ENCODE results near the gene GLIPR2. TPM values are rescaled to one million over a fixed set of nuclear protein-coding genes. Genes with fewer than 3 reads are reported as not detected.

GLIPR2 gene
- total RNA-seq, 1 donor: 38.4 TPM

DNA sequence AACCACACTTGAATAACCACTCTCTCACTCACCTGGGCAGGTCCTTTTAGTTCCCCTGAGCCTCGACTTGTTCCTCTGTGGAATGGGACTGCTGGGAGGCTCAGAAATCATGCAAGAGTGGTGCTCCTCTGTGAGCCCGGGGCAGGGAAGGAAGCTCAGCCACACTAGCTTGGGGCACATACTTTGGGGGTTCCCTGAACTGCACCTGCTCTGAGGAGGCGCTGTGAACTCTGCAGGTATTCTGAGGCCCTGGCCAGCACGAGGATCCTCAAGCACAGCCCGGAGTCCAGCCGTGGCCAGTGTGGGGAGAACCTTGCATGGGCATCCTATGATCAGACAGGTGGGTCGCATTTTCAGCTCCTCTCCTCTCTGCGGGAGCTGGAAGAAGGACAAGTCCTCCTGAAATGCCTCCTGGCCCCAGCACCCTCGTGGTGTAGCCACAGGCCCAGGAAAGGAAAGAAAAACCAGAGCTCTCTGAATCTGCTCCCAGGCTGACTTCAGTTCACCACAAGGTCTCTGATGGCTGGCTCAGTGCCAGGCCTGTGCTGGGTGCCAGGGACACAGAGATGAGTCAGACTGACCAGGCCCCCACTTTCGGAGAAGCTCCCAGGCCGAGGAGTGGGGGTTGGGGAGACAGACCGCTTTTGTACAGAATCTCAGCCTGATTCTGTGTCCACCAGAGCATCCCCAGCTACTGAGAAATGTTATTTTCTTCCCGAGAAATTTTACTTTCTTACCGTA, 11.9 kb downstream of the GLIPR2 start:
- Histone ChIP-seq H3K4me1 (ENCODE audit: insufficient read depth, low read length) (peaks cover 49% of the 10 kb centered on the region), H3K27ac (ENCODE audit: low read depth, low read length) (peak overlapping the region; percentile 82), H3K36me3 (ENCODE audit: insufficient read depth, low read length) (peaks cover 10% of the 10 kb centered on the region), H4K20me1 (ENCODE audit: insufficient read depth, low read length) (peaks cover 4% of the 10 kb centered on the region), H3K4me3 (ENCODE audit: insufficient read depth, low read length) (peak overlapping the region; percentile 44), H3K4me2 (ENCODE audit: insufficient read depth, low read length) (peak overlapping the region; percentile 68), H3K9me3 (ENCODE audit: low read depth, low read length) (no peaks in the 10 kb centered on the region), H2AFZ (ENCODE audit: low read length) (no peak overlapping the region), H3K27me3 (ENCODE audit: insufficient read depth, low read length) (no peaks in the 10 kb centered on the region), H3K79me2 (ENCODE audit: insufficient read depth, low read length) (peaks cover 11% of the 10 kb centered on the region)
- TF ChIP-seq, protein P1, sequence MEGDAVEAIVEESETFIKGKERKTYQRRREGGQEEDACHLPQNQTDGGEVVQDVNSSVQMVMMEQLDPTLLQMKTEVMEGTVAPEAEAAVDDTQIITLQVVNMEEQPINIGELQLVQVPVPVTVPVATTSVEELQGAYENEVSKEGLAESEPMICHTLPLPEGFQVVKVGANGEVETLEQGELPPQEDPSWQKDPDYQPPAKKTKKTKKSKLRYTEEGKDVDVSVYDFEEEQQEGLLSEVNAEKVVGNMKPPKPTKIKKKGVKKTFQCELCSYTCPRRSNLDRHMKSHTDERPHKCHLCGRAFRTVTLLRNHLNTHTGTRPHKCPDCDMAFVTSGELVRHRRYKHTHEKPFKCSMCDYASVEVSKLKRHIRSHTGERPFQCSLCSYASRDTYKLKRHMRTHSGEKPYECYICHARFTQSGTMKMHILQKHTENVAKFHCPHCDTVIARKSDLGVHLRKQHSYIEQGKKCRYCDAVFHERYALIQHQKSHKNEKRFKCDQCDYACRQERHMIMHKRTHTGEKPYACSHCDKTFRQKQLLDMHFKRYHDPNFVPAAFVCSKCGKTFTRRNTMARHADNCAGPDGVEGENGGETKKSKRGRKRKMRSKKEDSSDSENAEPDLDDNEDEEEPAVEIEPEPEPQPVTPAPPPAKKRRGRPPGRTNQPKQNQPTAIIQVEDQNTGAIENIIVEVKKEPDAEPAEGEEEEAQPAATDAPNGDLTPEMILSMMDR (IDR thresholded peaks at IDR 0.05; ENCODE audit: extremely low read depth, low read depth, low read length): no peak
- peak; percentile 99 for DNase-seq (ENCODE audit: insufficient read length, low spot score, missing footprints)

DNA sequence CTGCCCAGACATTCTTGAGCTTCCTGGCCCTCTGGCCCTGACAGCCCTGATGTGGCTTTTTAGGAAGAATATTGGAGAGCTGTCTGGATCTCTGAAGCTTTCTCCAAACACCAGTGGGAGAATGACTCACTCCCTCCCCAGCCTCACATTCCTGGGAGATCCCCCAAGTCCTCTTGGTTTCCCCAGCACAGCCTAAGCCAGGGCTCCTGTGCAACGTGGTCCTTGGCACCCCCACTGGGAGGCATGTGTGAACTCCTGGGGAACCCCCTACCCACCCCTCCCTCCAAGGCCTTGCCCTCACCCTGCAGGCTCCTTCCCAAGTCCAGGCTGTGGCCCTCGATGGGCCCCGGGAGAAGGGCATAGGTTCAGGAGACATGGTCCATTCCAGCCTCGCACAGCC, 12.7 kb downstream of the GLIPR2 start:
- no peaks in the 10 kb centered on the region for H3K27me3 ChIP-seq (ENCODE audit: insufficient read depth, low read length)

DNA sequence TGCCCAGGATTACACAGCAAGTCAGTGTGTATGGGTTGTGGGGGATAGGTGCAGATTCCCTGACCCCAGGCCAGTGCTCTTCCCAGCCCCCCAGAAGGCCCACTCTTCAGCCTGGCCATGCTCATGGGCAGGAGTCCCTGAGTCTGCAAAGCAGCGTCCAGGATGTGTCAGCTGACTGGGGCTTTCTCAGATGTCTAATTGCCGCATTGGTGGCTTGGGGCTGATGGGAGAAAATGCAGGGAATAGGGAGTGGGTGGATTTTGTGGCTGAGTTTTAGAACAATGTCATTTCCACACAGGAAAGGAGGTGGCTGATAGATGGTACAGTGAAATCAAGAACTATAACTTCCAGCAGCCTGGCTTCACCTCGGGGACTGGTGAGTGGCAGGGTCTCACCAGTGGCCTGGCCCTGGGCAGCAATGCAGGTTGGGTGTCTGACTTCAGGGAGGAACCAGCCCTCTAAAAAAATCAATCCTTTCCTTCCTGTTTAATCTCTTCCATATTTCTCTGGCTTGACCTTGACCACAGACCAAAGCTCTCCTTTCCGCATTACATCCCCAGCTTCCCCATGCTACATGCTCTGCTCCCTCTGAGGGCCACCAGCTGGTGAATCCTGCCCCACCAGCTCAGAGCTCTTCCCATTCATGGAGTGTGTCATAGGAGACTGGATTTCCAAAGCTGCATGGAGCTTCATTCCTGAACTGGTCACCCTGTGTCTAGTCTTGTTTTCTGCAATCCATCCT, 14.2 kb downstream of the GLIPR2 start:
- H3K4me3 ChIP-seq (ENCODE audit: insufficient read depth, low read length): no peak overlapping the region
- TF ChIP-seq, protein P1 (IDR thresholded peaks at IDR 0.05; ENCODE audit: extremely low read depth, low read depth, low read length): no peak
- H3K9me3 ChIP-seq (ENCODE audit: low read depth, low read length): no peaks in the 10 kb centered on the region
- no peak for DNase-seq (ENCODE audit: insufficient read length, low spot score, missing footprints)
- H3K27ac ChIP-seq (ENCODE audit: low read depth, low read length): peak overlapping the region; percentile 84
- H3K4me2 ChIP-seq (ENCODE audit: insufficient read depth, low read length): peak overlapping the region; percentile 32
- peaks cover 5% of the 10 kb centered on the region for H3K36me3 ChIP-seq (ENCODE audit: insufficient read depth, low read length)
- H3K4me1 ChIP-seq (ENCODE audit: insufficient read depth, low read length): peaks cover 63% of the 10 kb centered on the region
- peaks cover 4% of the 10 kb centered on the region for H4K20me1 ChIP-seq (ENCODE audit: insufficient read depth, low read length)
- H3K79me2 ChIP-seq (ENCODE audit: insufficient read depth, low read length): peaks cover under 1% of the 10 kb centered on the region
- H3K27me3 ChIP-seq (ENCODE audit: insufficient read depth, low read length): no peaks in the 10 kb centered on the region
- H2AFZ ChIP-seq (ENCODE audit: low read length): no peak overlapping the region

More for the DNA sequence above, 12.7 kb downstream of the GLIPR2 start:
- H3K79me2 ChIP-seq (ENCODE audit: insufficient read depth, low read length): peaks cover 11% of the 10 kb centered on the region
- peak; percentile 90 for DNase-seq (ENCODE audit: insufficient read length, low spot score, missing footprints)
- H3K9me3 ChIP-seq (ENCODE audit: low read depth, low read length): no peaks in the 10 kb centered on the region
- peak overlapping the region; percentile 35 for H3K4me3 ChIP-seq (ENCODE audit: insufficient read depth, low read length)
- peaks cover 4% of the 10 kb centered on the region for H4K20me1 ChIP-seq (ENCODE audit: insufficient read depth, low read length)
- H2AFZ ChIP-seq (ENCODE audit: low read length): no peak overlapping the region
- peak overlapping the region; percentile 68 for H3K4me2 ChIP-seq (ENCODE audit: insufficient read depth, low read length)
- peak overlapping the region; percentile 82 for H3K27ac ChIP-seq (ENCODE audit: low read depth, low read length)
- peaks cover 54% of the 10 kb centered on the region for H3K4me1 ChIP-seq (ENCODE audit: insufficient read depth, low read length)
- peaks cover 5% of the 10 kb centered on the region for H3K36me3 ChIP-seq (ENCODE audit: insufficient read depth, low read length)
- TF ChIP-seq, protein P1 (IDR thresholded peaks at IDR 0.05; ENCODE audit: extremely low read depth, low read depth, low read length): no peak
